ENCODE measurements around the gene MGME1.

MGME1 gene

GRCh38 chr20:17925940-17926300 is 42.9 kb upstream of the MGME1 start:
- TF ChIP-seq CTCF (IDR thresholded peaks at IDR 0.05): no peak

GRCh38 chr20:17928211-17928611 is 40.6 kb upstream of the MGME1 start:
- H2AFZ ChIP-seq: no peak overlapping the region
- H3K4me3 ChIP-seq (ENCODE audit: low read depth, low read length): no peak overlapping the region
- no peaks in the 10 kb centered on the region for H3K27me3 ChIP-seq (ENCODE audit: control insufficient read depth, insufficient read depth, low read length)
- no peak overlapping the region for H3K27ac ChIP-seq
- H3K4me1 ChIP-seq: no peaks in the 10 kb centered on the region
- no peak overlapping the region for H3K4me2 ChIP-seq (ENCODE audit: low read length)
- no peaks in the 10 kb centered on the region for H3K79me2 ChIP-seq
- TF ChIP-seq CTCF (IDR thresholded peaks at IDR 0.05): no peak
- H3K9me3 ChIP-seq (ENCODE audit: control insufficient read depth, low read length): no peaks in the 10 kb centered on the region
- H3K36me3 ChIP-seq (ENCODE audit: control insufficient read depth, insufficient read depth, low read length): no peaks in the 10 kb centered on the region
- H3K9ac ChIP-seq: no peak overlapping the region

More at GRCh38 chr20:17925940-17926300, 42.9 kb upstream of the MGME1 start:
- Histone ChIP-seq H3K9ac (no peak overlapping the region), H3K4me3 (ENCODE audit: low read depth, low read length) (no peak overlapping the region), H3K36me3 (ENCODE audit: control insufficient read depth, insufficient read depth, low read length) (no peaks in the 10 kb centered on the region), H3K27ac (no peak overlapping the region), H3K4me1 (no peaks in the 10 kb centered on the region), H3K4me2 (ENCODE audit: low read length) (no peak overlapping the region), H3K27me3 (ENCODE audit: control insufficient read depth, insufficient read depth, low read length) (no peaks in the 10 kb centered on the region), H3K9me3 (ENCODE audit: control insufficient read depth, low read length) (no peaks in the 10 kb centered on the region), H2AFZ (no peak overlapping the region), H3K79me2 (no peaks in the 10 kb centered on the region)

- no peaks in the 10 kb centered on the region for H3K9me3 ChIP-seq (ENCODE audit: control insufficient read depth, low read length)
- no peak overlapping the region for H3K4me3 ChIP-seq (ENCODE audit: low read depth, low read length)
- no peak overlapping the region for H3K27ac ChIP-seq
- no peak overlapping the region for H2AFZ ChIP-seq
- H3K36me3 ChIP-seq (ENCODE audit: control insufficient read depth, insufficient read depth, low read length): no peaks in the 10 kb centered on the region
- no peak overlapping the region for H3K4me2 ChIP-seq (ENCODE audit: low read length)
- no peaks in the 10 kb centered on the region for H3K27me3 ChIP-seq (ENCODE audit: control insufficient read depth, insufficient read depth, low read length)
- no peak overlapping the region for H3K9ac ChIP-seq
- no peak for TF ChIP-seq CTCF (IDR thresholded peaks at IDR 0.05)
- H3K79me2 ChIP-seq: no peaks in the 10 kb centered on the region
- H3K4me1 ChIP-seq: no peaks in the 10 kb centered on the region
Observed at GRCh38 chr20:17928633-17929311, 40.0 kb upstream of the MGME1 start.

- no peak overlapping the region for H3K9ac ChIP-seq
- no peaks in the 10 kb centered on the region for H3K36me3 ChIP-seq (ENCODE audit: control insufficient read depth, insufficient read depth, low read length)
- H3K4me1 ChIP-seq: peaks cover under 1% of the 10 kb centered on the region
- no peak overlapping the region for H2AFZ ChIP-seq
- H3K4me2 ChIP-seq (ENCODE audit: low read length): no peak overlapping the region
- no peaks in the 10 kb centered on the region for H3K79me2 ChIP-seq
- no peaks in the 10 kb centered on the region for H3K9me3 ChIP-seq (ENCODE audit: control insufficient read depth, low read length)
- H3K4me3 ChIP-seq (ENCODE audit: low read depth, low read length): no peak overlapping the region
- H3K27me3 ChIP-seq (ENCODE audit: control insufficient read depth, insufficient read depth, low read length): no peaks in the 10 kb centered on the region
- no peak overlapping the region for H3K27ac ChIP-seq
- TF ChIP-seq CTCF (IDR thresholded peaks at IDR 0.05): no peak
Observed at GRCh38 chr20:17931513-17931912, 37.3 kb upstream of the MGME1 start.

- Histone ChIP-seq H3K4me1 (peaks cover 9% of the 10 kb centered on the region), H3K4me2 (ENCODE audit: low read length) (no peak overlapping the region), H3K9me3 (ENCODE audit: control insufficient read depth, low read length) (no peaks in the 10 kb centered on the region), H3K9ac (no peak overlapping the region), H3K27ac (no peak overlapping the region), H3K27me3 (ENCODE audit: control insufficient read depth, insufficient read depth, low read length) (no peaks in the 10 kb centered on the region), H2AFZ (no peak overlapping the region), H3K36me3 (ENCODE audit: control insufficient read depth, insufficient read depth, low read length) (no peaks in the 10 kb centered on the region), H3K79me2 (no peaks in the 10 kb centered on the region), H3K4me3 (ENCODE audit: low read depth, low read length) (no peak overlapping the region)
- TF ChIP-seq CTCF (IDR thresholded peaks at IDR 0.05): no peak
Observed at GRCh38 chr20:17932396-17932795, 36.4 kb upstream of the MGME1 start.
